IPS DF 19.7 (cell line): ENCODE measurements around the gene PPP2R5C.

Source experiments
- DNase-seq: peaks from one replicate; pipeline ENCODE4 v3.0.0-alpha.2; 2013; ENCODE audit warnings: low read depth, low spot score

Gene PPP2R5C

GRCh38 chr14:101884934-101885576 is 123.5 kb downstream of the PPP2R5C start:
- DNase-seq, result no peak

- no peak for DNase-seq
Observed at GRCh38 chr14:101887219-101887618, 125.7 kb downstream of the PPP2R5C start.

- DNase-seq, result no peak
Observed at GRCh38 chr14:101888182-101888581, 126.7 kb downstream of the PPP2R5C start.

GRCh38 chr14:101889366-101889765 is 127.9 kb downstream of the PPP2R5C start:
- no peak for DNase-seq

GRCh38 chr14:101889898-101890297 is 128.4 kb downstream of the PPP2R5C start:
- no peak for DNase-seq

GRCh38 chr14:101891471-101891870 is 130.0 kb downstream of the PPP2R5C start:
- no peak for DNase-seq

GRCh38 chr14:101893759-101894158 is 132.2 kb downstream of the PPP2R5C start:
- DNase-seq, result no peak

- DNase-seq, result no peak
Observed at GRCh38 chr14:101894365-101895081, 133.0 kb downstream of the PPP2R5C start.

- DNase-seq, result no peak
Observed at GRCh38 chr14:101895256-101895655, 133.7 kb downstream of the PPP2R5C start.

GRCh38 chr14:101897326-101897725 is 135.8 kb downstream of the PPP2R5C start:
- DNase-seq, result no peak

GRCh38 chr14:101898416-101898815 is 136.9 kb downstream of the PPP2R5C start:
- no peak for DNase-seq

- no peak for DNase-seq
Observed at GRCh38 chr14:101899263-101899662, 137.8 kb downstream of the PPP2R5C start.

GRCh38 chr14:101900253-101900652 is 138.7 kb downstream of the PPP2R5C start:
- no peak for DNase-seq

- no peak for DNase-seq
Observed at GRCh38 chr14:101903111-101903561, 141.6 kb downstream of the PPP2R5C start.

GRCh38 chr14:101905614-101906013 is 144.1 kb downstream of the PPP2R5C start:
- DNase-seq, result no peak

- no peak for DNase-seq
Observed at GRCh38 chr14:101906645-101907044, 145.1 kb downstream of the PPP2R5C start.

- DNase-seq, result no peak
Observed at GRCh38 chr14:101907619-101908018, 146.1 kb downstream of the PPP2R5C start.

GRCh38 chr14:101908795-101909194 is 147.3 kb downstream of the PPP2R5C start:
- no peak for DNase-seq

- no peak for DNase-seq
Observed at GRCh38 chr14:101909371-101910096, 148.0 kb downstream of the PPP2R5C start.

GRCh38 chr14:101912841-101913240 is 151.3 kb downstream of the PPP2R5C start:
- DNase-seq, result no peak

GRCh38 chr14:101914083-101914482 is 152.6 kb downstream of the PPP2R5C start:
- no peak for DNase-seq
